CD4-positive, alpha-beta T cell treated with Interleukin-15 for 4 hours (primary cell): ENCODE measurements around the gene ANTXRL.
"Not testable (repeated sequence)": the region's sequence is repeated elsewhere in the genome, so short reads cannot be mapped to it uniquely, and the experiment has no call there.

ENCODE experiments used
- DNase-seq: peaks from one replicate; pipeline ENCODE4 v3.0.0-alpha.2; 2020; ENCODE audit warnings: low spot score

The ANTXRL gene

DNA sequence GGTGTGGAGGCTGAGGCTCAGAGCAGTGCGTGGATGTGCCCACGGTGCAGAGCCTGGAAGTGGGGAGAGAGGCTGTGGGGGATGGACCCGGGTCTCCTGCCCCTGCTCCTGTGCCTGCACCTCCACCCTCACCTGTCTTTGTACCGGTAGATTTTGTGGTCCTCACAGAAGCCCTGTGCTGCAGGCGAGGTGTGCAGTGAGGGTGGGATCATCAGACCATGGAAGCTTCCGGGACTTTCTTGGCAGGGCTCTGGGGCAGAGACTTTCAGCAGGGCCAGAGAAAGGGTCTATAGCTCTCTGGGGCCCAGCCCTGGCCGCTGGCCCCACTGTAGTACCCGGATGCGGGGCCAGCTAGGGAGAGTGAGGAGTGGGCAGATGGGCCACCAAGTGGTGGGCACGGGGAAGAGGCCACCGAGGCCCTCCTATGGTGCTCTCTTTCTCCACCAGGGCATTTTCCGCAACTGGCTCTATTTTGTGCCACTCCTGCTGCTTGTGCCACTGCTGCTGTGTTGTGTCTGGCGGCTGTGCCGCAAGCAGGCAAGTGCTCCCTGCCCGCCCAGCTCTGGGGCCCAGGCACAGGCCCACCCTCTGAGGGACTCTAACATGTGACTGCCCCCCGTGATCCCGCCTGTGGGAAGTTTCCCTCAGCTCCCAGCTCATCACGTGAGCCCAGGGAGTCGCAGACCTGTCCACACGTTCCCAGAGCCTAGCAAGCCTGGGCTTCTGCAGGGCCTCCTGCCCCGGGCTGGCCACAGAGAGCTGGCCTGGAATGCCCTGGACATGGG is 22.1 kb downstream of the ANTXRL start:
- no peak for DNase-seq

DNA sequence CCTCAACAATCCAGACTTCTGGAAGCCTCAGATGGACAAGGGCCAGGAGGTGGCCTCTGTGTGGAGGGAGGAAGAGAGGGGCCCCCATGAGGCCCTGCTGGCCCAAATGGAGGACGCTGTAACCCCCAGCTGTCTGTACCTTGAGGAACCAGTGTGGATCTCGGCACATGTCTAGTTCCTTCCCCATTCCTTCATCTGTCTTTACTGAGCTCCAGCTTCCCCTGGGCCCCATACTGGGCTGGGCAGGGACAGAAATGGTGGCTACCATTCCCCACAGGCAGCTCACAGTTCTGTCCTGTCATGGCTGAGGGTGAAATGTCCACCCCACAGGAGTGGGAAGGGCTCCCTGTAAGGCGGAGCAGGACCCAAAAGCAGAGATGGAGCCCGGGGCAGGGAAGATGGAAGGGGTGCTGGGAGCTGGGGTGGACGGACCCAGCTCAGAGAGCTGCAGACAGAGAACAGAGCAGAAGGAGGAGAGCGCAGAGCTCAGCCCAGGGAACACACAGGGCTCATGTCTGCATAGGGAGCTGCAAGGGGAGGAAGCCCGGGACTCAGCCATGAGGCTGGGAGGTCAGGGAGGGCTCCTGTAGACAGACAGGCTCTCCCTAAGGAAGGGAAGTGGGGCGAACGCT is 22.8 kb downstream of the ANTXRL start:
- DNase-seq: no peak

DNA sequence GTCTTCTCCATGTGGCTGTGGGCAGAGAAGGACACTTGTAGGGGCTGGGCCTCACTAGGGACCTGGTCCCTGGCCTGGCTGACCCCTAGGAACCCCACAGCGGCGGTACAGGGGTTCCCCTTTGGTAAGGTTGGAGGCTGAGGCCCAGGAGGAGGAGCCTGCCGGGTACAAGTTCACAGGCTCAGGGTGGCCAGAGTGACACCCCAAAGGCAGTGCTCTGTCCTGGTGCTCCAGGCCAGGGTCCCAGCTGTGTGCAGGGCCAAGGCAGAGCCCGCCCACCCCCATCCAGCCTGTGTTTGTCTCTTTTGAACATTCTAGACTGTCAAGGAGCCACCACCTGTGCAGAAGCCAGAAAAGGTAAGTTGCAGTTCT is 23.3 kb downstream of the ANTXRL start:
- DNase-seq: no peak

DNA sequence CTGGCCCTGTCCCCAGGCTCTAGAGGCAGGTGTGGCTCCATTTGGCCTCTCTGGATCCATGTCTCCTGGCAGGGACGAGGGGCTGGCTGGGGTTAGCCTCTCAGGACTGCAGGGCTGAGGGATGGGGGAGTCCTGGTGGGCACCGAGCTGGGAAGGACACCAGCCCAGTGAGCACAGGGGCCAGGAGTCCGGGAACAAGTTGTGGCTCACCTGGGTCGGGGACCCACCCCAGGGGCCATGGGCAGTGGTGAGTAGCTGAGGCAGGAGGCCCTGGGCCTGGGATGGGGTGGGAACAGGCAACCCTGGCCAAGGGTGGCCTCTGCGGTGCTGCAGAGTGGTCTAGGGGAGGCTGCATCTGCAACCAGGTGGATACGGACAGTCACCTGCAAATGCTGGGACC is 24.1 kb downstream of the ANTXRL start:
- DNase-seq: no peak

DNA sequence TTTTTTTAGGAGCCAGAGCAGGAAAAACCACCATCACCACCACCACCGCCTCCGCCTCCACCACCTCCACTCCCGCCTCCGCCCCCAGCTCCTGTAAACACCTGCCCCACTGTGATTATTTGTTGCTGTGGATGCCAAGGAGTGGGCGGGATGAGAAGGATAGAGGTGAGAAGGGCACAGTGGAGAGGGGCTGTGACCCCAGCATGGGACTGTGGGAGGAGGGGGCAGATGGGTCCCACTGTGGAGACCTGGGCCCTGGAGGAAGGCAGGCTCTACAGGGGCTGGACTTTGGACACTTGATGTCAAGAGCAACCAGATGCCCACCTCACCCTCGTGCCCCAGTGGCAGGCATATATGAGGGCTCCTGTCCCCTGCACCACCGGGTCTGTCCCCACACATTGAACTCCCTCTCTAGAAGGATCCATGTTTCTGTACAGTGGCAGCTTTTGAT is 24.7 kb downstream of the ANTXRL start:
- no peak for DNase-seq

DNA sequence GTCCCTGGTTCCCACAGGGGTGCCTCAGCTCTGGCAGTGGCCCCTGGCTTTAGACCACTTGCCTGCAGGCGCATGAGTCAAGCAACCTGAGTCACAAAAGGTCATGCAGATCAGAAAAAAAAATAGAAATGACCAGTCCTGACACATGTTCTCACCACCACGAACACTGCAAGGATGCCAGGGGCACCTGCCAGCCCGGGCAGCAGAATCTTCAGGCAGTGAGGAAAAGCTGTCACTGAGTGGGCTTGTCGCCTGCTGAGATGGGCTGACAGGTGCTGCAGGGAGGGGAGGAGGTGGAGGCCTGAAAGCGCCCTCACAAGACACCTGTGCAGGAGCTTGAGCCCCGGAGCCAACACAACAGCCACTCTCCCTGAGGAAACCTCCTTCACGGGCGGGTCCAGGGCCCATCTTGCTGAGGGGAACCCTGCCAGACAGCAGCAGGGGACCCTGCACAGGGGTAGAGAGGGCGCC is 25.2 kb downstream of the ANTXRL start:
- not testable (repeated sequence) for DNase-seq

DNA sequence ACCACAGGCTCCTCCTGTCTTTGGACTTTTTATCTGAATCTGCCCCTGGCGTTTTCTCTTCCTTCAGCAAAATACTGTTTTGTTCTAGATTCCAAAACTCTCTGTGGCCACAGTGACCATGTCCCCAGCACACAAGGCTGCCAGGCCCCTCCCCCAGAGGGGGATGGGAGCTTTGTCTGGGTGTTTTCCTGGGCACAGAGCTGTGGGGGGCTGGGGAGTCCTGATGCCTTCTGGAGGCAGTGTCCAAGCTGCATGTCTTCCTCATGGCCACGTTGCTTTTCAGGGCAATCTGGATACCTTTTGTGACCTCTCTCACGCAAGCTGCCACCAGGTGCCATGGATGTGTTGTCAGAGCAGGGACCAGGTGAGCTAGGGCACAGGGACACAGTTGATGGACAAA is 26.2 kb downstream of the ANTXRL start:
- no peak for DNase-seq

DNA sequence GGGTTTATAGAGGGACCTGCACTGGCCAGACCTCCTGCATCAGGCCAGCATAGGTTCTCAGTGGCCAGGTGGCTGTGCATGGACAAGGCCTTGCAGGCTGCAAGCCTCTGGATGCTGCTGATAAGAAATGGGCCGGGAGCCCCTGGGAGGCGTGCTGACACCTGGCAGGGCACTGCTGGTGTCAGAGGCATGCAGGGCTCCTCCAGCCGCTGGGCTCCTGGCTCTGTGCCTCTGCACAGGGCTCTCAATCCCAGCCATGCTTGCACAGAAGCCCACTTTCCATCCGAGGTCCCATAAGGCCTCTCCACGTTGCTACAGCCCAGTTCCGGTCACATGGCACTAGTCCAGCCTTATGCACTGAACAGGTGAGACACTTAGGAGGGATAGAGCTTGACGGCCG is 27.3 kb downstream of the ANTXRL start:
- no peak for DNase-seq

DNA sequence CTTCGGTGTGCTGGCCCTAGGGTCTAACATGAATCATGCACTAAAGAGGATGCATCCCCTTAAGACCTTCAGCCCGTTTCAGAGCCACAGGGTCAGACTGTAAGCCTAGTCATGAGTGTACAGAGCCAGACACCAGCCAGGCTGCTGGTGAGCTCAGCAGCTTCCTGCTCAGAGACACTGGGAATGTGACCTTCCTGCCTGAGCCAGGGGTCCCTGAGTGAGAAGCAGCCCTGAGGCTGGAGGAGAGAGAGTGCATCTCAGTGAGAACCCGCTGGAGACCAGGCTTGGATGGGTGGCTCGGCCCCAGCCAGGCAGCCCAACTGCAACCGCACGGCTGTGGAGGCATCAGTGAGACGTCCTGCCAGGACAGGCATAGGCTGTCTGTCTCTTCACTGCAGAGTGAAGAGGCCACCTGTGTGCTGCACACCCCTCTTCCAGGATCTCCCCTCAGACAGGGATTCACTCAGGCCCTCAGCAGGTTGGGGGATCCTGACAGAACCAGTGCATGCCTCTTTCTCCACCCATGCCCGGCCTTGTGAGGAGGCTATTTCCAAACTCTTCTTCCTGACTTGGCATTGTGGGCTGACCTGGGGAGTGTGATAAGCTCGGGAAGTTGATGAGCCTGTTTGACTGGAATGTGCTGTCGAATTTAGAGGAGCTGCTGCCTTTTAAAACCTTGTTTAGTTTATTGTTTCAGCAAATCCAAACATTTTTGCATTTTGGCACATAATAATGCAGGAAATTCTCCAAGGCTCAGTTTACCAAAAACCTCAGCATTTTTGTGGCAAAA is 28.5 kb downstream of the ANTXRL start:
- DNase-seq: not testable (repeated sequence)

DNA sequence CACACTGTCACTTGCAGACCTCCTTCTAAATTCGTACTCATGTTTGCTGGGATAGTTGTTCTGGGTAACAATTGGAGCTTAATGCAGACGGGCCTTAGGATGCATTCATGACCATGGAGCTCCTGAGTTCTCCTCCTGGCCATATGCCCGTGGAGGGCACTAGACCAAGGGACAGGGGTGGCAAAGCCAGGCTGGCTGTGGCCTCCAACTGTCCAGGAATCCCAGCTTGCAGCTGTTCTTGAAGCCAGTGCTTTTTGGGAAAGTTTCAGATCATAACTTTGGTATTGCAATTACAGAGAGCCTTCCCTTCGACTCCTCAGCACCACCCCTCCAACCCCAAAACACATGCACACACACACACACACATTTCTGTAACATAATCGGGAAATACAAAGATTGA is 30.6 kb downstream of the ANTXRL start:
- no peak for DNase-seq

DNA sequence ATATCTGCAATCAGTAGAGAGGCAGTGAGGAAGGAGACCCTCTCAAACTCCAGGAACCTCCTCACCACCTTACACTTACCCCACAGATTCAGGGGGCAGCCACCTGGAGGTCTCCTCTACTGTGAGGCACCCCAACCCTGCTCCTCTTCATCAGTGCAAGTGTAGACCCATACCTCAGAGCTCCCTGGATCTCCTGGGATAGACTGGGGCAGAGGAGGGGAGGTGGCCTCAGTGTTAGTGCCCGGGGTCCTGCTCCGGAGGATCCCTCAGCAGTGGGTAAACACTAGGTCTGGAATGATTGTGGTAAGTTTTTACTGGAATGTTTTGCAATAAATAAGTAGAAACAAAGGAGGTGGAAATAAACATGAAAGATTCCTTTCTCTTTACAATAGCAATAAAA is 31.1 kb downstream of the ANTXRL start:
- DNase-seq: no peak

DNA sequence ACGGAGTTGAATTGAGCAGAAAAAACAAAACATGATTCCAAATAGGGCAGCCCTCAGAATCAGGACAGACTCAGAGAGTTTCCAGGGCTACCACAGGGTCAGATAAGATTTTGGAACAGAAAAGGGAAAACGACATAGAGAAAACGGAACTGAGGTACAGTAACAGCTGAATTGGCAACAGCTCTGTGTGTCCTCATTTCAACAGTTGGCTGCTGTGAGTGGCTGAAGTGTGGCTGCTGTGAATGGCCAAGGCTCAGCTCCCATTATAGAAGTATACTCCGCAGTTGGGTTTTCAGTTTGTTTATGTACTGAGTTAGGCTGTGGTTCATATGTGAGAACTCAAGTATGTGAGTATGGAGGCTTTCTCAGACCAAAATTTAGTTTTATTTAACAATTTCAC is 32.0 kb downstream of the ANTXRL start:
- DNase-seq: no peak

DNA sequence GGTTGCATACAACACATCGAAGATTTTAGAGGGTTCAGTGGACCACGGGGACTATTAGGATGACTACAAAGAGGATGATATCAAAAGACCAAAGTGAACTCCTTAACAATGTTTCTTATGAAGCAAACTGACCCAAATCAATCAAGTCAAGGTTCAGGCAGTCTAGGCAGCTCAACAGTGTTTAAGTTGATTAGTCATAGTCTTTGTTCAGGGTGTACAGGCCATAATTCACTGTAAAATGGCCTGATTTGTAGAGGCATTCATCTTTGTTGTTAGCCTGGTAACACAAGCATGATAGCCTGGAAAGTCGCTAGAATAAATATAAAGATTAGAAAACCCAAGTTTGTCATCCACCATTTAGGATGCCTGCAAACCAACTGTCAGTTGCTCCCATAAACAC is 32.6 kb downstream of the ANTXRL start:
- no peak for DNase-seq

DNA sequence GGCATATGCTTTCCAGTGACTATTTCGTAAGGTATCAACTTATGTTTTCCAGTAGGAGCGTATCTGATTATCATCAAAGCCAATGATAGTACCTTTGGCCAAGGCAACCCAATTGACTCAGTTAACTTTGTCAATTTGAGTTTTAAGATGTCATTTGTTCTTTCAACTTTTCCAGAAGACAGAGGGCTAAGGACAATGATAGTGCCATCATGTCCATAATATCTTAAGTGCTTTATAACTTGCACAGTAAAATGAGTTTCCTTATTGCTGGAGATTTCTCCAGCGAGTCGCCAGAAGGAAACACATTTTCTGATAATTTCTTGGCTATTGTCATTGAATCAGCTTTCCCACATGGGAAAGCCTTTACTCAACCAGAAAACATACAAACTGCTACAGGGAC is 35.0 kb downstream of the ANTXRL start:
- DNase-seq: no peak

DNA sequence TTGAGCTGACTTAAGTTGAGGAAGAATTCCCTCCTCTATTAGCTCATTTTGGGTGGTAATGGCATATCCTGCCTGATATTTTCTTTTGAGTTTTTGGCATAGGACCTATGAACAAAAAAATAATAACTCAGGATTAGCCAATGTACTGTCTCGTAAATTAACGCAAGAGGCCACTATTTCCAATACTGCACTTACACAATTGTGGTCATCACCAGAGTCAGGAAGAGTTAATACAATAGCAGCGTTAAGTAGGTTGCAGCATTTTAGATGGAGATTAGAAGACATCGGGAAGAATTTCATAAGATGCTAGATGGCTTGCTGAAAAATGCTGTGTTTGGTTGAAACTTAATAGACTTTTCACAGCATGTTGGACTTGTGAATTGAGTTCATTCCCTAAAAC is 36.4 kb downstream of the ANTXRL start:
- DNase-seq: no peak

DNA sequence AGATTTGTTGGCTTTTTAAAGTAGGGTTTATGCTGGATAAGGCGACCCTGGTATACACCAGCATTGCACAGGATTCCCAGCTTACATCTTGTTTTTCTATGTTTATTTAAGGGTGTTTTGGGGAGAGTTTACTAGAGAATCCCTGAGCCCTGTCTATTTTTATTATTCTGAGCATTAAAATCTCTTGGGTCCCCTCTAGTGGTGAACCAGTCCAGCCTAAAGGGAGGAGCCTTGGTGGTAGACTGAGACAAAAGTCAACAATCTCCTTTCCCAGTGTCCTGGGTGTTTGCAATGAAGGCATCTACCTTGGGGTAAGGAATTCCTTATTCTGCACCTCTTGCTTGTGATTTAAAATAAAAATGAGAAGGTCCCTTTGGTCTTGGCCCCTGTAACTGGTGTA is 38.2 kb downstream of the ANTXRL start:
- DNase-seq: no peak

DNA sequence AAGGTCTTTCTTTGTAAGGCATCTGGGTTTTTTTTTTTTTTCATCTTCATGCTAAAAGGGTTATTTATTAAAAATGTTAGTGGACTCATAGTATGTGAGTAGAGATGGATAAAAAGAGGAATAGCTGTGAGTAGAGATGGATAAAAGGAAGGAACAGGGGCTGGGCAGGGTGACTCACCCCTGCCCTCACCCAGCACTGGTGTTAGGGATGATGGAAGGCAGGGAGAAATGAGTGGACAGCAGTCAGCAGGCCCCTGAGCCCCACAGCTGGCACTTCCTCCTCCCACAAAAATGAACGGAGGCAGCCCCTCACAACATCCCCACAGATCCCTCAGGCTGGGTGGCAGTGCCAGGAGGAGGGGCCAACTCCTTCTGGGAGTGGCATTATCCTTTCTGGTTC is 39.3 kb downstream of the ANTXRL start:
- DNase-seq: no peak

DNA sequence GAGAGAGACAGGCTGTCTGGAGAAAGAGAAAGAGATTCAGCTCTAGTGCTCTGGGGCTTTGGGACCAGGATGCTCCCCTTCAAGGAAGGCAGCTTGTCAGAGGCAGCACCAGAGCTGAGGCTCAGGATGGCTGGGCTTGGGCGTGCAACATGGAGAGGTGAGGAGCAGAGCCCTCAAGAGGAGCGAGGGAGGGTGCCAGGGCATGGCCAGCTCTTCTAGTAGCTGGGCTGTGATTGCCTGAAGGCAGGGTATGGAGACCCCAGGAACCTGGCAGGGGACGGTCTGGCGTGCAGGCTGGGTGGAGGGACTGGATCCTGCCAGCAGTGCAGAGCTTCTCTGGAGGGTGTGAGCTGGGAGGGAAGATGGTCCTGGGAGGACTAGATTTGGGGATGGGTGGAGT is 40.2 kb downstream of the ANTXRL start:
- DNase-seq: no peak

DNA sequence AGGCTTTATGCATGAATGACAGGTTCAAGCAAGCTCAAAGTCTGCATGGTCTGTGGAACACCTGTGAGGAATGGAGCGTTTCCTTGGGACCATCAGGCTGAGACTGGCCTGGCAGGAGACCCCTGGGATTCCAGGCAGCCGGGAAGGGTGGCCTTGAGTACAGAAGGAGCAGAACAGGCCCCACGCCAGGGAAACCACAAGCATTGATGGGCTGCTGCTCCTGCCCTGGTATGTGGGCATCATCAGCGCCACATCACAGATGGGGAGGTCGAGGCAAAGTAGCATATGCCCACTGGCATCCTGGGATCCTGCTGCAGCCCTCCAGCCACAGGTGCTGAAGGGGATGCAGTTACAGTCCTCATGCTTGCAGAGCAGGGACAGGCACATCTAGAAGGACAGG is 40.9 kb downstream of the ANTXRL start:
- DNase-seq: no peak

DNA sequence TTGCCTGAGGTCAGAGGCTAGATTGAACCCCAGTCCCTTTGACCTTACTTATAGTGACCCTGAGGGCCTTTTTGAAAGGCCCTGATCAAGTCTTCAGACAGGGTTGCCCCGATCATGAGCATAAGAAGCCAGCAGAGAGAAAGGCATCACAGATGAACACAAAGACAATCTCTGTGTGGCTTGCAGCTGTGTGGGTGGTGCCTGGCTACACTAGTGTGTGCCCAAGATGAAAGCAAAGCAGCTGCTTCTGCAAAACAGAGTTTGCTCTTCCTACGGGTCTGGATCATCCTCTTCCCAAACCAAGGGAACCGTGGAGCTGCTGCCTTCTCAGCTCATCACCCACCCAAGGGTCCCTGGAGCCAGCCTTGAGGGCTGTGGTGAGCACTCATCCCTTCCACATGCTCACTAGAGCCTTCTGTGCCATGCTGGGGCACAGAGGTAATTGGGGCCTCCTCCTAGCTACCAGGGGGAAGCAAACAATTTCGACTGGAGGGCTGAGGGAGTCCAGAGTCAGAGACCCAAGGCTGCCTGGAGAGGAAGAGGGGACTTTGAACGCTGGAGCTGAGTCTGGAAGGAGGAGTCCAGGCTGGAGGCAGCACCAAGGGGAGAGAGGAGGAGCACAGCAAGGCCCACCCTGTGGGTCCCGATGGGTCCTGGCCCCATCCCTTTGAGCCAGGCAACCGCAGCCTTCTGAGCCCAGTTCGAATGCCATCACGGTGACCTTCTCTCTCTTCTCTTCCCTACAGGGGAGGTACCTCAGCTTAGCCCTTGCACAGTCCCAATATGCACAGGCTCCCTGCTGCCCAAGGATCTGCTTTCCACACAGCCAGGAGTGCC is 42.3 kb downstream of the ANTXRL start:
- no peak for DNase-seq

DNA sequence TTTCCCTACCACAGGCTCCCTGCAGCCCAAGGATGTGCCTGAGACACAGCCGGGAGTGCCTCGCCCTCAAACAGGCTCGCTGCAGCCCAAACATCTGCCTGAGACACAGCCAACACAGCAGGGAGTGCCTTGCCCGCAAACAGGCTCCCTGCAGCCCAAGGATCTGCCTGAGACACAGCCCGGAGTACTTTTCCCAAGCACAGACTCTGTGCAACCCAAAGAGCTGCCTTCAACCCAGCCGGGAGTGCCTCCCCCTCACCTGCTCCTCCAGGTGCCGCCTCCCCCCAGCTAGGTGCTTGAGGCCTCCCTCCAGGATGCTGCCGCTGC is 42.9 kb downstream of the ANTXRL start:
- no peak for DNase-seq

DNA sequence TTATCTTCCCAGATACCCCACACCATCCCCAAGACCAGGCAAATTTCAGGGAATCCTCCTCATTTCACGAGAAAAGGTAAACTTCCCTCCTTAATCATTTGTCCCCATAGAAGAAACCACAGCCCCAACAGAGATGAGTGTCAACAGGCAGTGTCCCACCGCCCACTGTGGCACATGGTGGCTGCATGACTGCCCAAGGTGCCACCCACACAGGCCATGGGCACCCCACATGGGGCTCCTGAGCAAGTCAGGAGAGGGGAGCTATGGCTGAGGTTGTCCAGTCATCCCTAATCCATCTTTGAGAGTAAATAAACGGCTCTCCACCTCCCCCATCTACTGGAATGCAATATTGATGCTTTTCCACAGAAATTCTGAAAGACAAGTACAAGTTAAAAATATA is 44.1 kb downstream of the ANTXRL start:
- no peak for DNase-seq
